ENCODE data around the gene C8G.

The C8G gene

DNA sequence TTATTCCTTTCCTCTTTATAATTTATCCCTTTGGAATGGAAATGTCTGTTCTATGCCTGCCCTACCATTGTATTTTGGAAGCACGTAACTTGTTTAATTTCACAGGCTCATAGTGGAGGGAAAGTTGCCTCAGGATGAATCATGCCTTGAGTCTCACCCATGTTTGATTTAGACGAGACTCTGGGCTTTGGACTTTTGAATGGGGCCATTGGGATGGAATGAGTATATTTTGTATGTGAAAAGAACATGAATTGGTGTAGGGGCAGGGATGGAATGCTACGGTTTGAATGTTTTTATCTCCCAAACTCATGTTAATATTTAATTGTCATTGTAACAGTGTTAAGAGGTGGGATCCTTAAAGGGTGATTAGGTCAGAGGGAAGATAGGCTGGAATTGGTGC, 10.8 kb upstream of the C8G start:
- no peak overlapping the region for H3K4me3 ChIP-seq
- no peak for TF ChIP-seq FOXP2 (optimal IDR thresholded peaks at IDR 0.05; ENCODE audit: control extremely low read depth, extremely low read length, insufficient read depth)
- no peak for TF ChIP-seq POLR2AphosphoS5 (IDR thresholded peaks at IDR 0.05; ENCODE audit: borderline replicate concordance, low read depth, low read length)
- no peak for TF ChIP-seq EZH2 (IDR thresholded peaks at IDR 0.05)

DNA sequence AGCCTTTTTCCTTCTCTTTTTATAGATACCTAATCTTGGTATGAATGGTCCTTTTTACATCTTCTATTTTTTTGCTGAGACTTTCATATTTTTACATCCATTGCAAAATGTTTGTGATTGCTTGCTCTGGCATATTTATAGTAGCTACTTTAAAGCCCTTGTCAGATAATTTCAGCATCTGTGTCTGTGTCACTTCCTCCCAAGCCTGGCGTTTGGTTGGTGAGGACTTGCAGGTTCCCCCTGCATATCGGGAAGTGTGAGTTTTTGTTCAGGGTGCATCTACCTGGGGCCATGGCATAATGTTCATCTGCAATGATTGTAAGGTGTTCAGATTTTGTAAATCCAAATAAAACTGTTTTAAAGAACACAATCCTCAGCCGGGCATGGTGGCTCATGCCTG, 9.4 kb upstream of the C8G start:
- H3K36me3 ChIP-seq (ENCODE audit: insufficient read depth, low read length) = peaks cover 13% of the 10 kb centered on the region
- H3K9ac ChIP-seq (ENCODE audit: insufficient read length) = no peak overlapping the region
- H3K4me3 ChIP-seq = no peak overlapping the region
- H3K27ac ChIP-seq = no peak overlapping the region
- TF ChIP-seq FOXP2 (optimal IDR thresholded peaks at IDR 0.05; ENCODE audit: control extremely low read depth, extremely low read length, insufficient read depth) (no peak), POLR2AphosphoS5 (IDR thresholded peaks at IDR 0.05; ENCODE audit: borderline replicate concordance, low read depth, low read length) (no peak)
- no peaks in the 10 kb centered on the region for H3K9me3 ChIP-seq (ENCODE audit: low read depth, low read length)
- DNase-seq (ENCODE audit: low read depth, low spot score) = no peak

More for the DNA sequence above, 10.8 kb upstream of the C8G start:
- Histone ChIP-seq H3K9ac (ENCODE audit: insufficient read length) (no peak overlapping the region), H3K36me3 (ENCODE audit: insufficient read depth, low read length) (peaks cover 4% of the 10 kb centered on the region), H3K9me3 (ENCODE audit: low read depth, low read length) (no peaks in the 10 kb centered on the region), H3K27ac (no peak overlapping the region)
- DNase-seq (ENCODE audit: low read depth, low spot score) = no peak

DNA sequence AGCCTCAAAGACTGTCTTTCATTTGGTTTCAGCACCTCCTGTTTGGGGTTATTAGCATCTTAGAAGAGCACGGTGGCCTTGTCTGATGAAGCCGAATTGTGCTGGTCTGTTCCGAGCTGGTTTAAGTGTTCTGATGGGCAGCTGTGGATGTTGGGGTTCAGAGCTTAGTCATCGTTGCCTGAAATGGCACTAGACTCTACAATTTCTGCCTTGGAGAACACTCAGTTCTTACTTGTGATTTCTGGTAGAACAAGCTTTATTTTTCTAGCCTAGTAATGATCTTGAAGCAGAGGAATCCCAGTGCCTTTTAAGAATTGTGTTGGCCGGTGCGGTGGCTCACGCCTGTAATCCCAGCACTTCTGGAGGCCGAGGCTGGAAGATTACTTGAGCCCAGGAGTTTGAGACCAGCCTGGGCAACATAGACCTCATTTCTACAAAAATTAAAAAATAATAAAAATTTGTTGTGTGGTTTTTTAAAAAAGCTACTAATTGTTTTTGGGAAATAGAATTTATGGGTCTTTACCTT, 8.3 kb upstream of the C8G start:
- TF ChIP-seq EZH2 (IDR thresholded peaks at IDR 0.05) = no peak
- no peak for TF ChIP-seq POLR2AphosphoS5 (IDR thresholded peaks at IDR 0.05; ENCODE audit: borderline replicate concordance, low read depth, low read length)
- TF ChIP-seq FOXP2 (optimal IDR thresholded peaks at IDR 0.05; ENCODE audit: control extremely low read depth, extremely low read length, insufficient read depth) = no peak
- no peak overlapping the region for H3K9ac ChIP-seq (ENCODE audit: insufficient read length)
- no peaks in the 10 kb centered on the region for H3K9me3 ChIP-seq (ENCODE audit: low read depth, low read length)
- H3K36me3 ChIP-seq (ENCODE audit: insufficient read depth, low read length) = peaks cover 23% of the 10 kb centered on the region
- no peak overlapping the region for H3K4me3 ChIP-seq
- no peak for DNase-seq (ENCODE audit: low read depth, low spot score)
- H3K27ac ChIP-seq = peak overlapping the region; percentile 19

DNA sequence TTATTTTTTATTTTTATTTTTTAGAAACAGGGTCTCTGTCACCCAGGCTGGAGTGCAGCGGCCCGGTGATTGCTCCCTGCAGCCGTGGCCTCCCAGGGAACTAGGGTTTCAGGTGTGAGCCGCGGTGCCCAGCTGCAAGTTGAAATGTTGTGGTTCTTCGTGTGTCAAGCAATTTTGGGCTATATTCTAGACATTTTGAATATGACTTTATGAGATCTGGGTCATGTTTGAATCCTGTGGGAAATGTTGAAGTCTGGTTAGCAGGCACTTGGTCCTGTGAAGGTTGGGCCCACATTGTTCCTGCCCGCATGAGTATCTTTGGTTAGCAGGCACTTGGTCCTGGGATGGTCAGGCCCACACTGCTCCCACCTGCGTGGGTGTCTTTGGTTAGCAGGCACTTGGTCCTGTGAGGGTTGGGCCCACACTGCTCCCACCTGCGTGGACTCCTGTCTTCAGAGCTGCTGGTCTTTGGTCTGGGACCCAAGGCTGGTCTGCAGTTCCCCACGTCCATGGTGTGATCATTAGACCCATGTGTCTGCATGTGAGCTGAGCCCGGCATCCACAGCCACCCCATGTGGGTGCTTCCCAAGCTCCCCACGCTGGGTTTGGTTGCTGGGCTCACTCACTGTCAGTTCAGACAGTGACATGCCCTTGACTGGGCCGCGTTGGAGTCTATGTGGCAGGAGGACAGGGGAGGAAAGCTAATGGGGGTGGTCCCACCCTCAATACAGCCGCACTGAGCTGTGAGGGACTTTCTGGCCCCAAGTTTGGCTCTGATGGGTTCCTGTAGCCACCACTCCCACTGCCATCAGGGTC, 7.6 kb upstream of the C8G start:
- H3K9ac ChIP-seq (ENCODE audit: insufficient read length) = no peak overlapping the region
- no peaks in the 10 kb centered on the region for H3K9me3 ChIP-seq (ENCODE audit: low read depth, low read length)
- H3K36me3 ChIP-seq (ENCODE audit: insufficient read depth, low read length) = peaks cover 30% of the 10 kb centered on the region
- H3K27ac ChIP-seq = no peak overlapping the region; the same call in 1 of the 2 replicates
- H3K4me3 ChIP-seq = no peak overlapping the region
- DNase-seq (ENCODE audit: low read depth, low spot score) = no peak
- TF ChIP-seq EZH2 (IDR thresholded peaks at IDR 0.05) = no peak
- TF ChIP-seq POLR2AphosphoS5 (IDR thresholded peaks at IDR 0.05; ENCODE audit: borderline replicate concordance, low read depth, low read length) = no peak
- no peak for TF ChIP-seq FOXP2 (optimal IDR thresholded peaks at IDR 0.05; ENCODE audit: control extremely low read depth, extremely low read length, insufficient read depth)

DNA sequence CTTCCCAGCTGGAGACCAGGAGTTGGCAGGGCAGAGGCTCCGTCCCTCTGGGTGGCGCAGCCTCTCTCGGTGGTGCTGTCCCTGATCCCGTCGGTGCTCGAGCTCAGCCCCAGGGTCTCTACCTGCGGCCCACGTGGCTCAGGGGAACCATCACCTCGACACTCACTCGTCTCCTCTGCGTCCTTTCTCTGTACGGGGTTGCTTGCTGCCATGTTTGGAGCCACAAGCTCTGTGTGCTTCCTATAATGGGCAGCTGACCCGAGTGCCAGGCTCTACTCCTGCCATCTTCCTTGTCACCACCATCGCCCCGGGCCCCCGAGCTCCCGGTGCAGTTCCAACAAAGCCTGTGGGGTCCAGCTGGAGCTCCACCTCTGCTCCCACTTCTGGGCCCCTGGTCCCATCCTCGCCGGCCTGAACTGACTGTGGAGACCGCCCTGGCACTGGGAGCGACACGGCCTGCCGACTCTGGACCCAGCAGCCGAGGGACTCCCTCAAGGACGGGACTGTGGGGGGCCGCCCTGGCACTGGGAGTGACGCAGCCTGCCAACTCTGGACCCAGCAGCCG, 5.5 kb upstream of the C8G start:
- H3K27ac ChIP-seq = no peak overlapping the region

DNA sequence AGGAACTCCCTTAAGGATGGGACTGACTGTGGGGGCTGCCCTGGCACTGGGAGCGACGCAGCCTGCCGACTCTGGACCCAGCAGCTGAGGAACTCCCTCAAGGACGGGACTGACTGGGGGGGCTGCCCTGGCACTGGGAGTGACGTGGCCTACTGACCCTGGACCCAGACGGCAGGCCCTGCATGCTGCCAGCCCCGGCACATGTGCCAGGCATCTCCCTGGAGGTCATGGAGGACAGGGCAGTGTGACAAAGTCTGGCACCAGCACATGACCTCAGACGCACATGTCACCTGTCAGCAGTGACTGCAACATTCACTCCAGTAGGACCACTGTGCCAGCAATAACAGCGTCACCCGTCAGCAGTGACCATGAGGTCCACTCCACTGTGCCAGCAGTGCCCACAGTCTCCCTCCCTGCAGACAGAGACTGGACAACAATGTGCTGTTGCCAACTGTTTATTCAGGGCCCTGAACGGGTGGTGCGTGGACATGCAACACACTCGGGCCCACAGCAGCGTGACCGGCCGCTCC, 5.0 kb upstream of the C8G start:
- H3K4me3 ChIP-seq = no peak overlapping the region
- H3K9ac ChIP-seq (ENCODE audit: insufficient read length) = no peak overlapping the region
- peaks cover 30% of the 10 kb centered on the region; the same call in 1 of the 2 replicates for H3K36me3 ChIP-seq (ENCODE audit: insufficient read depth, low read length)
- no peak for DNase-seq (ENCODE audit: low read depth, low spot score)
- no peak overlapping the region for H3K27ac ChIP-seq
- H3K9me3 ChIP-seq (ENCODE audit: low read depth, low read length) = no peaks in the 10 kb centered on the region
- TF ChIP-seq FOXP2 (optimal IDR thresholded peaks at IDR 0.05; ENCODE audit: control extremely low read depth, extremely low read length, insufficient read depth) (no peak), POLR2AphosphoS5 (IDR thresholded peaks at IDR 0.05; ENCODE audit: borderline replicate concordance, low read depth, low read length) (no peak), EZH2 (IDR thresholded peaks at IDR 0.05) (no peak)

More for the DNA sequence above, 5.5 kb upstream of the C8G start:
- TF ChIP-seq POLR2AphosphoS5 (IDR thresholded peaks at IDR 0.05; ENCODE audit: borderline replicate concordance, low read depth, low read length) (peak; percentile 15; the same call in 1 of the 2 replicates), FOXP2 (optimal IDR thresholded peaks at IDR 0.05; ENCODE audit: control extremely low read depth, extremely low read length, insufficient read depth) (no peak), EZH2 (IDR thresholded peaks at IDR 0.05) (no peak)
- no peak for DNase-seq (ENCODE audit: low read depth, low spot score)
- peaks cover 30% of the 10 kb centered on the region; the same call in 1 of the 2 replicates for H3K36me3 ChIP-seq (ENCODE audit: insufficient read depth, low read length)
- no peak overlapping the region for H3K4me3 ChIP-seq
- H3K9ac ChIP-seq (ENCODE audit: insufficient read length) = no peak overlapping the region
- no peaks in the 10 kb centered on the region for H3K9me3 ChIP-seq (ENCODE audit: low read depth, low read length)

DNA sequence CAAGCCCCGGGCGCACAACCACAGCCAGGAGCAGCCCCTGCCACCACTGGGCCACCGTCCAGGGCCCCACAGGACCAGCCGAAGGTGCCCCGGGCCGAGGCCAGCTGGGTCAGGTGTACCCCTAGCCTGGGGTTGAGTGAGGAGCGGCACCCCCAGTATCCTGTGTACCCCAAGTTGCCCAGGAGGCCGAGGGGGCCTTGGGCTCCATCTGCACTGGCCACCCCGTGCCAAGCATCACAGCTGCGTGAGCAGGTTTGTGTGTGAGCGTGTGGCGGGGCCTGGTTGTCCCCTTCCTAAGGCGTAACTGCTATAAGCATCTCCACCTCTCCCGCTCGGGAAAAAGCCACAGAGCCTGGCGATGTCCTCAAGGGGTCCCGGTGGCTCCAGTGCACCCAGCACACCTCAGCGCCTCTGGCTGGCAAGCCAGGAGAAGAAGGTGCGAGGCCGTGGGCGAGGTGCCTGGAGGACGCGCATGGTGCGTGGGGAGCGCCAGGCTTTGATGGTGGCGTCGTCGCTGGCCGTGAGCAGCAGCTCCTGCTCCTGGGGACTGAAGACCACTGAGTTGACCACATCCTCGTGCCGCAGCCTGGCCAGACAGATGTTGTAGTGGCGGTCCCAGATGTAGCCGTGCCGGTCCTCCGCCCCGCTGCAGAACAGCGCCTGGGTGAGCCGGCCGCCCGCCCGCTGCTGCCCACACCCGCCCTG, 4.4 kb upstream of the C8G start:
- Histone ChIP-seq H3K36me3 (ENCODE audit: insufficient read depth, low read length) (peaks cover 30% of the 10 kb centered on the region; the same call in 1 of the 2 replicates), H3K27ac (no peak overlapping the region), H3K9me3 (ENCODE audit: low read depth, low read length) (no peaks in the 10 kb centered on the region), H3K4me3 (no peak overlapping the region), H3K9ac (ENCODE audit: insufficient read length) (no peak overlapping the region)
- no peak for DNase-seq (ENCODE audit: low read depth, low spot score)
- no peak for TF ChIP-seq POLR2AphosphoS5 (IDR thresholded peaks at IDR 0.05; ENCODE audit: borderline replicate concordance, low read depth, low read length)
- no peak for TF ChIP-seq EZH2 (IDR thresholded peaks at IDR 0.05)
- TF ChIP-seq FOXP2 (optimal IDR thresholded peaks at IDR 0.05; ENCODE audit: control extremely low read depth, extremely low read length, insufficient read depth) = no peak

Measured in SK-N-MC (cell line).